ENCODE measurements around the gene DGCR8.

DGCR8 gene

DNA sequence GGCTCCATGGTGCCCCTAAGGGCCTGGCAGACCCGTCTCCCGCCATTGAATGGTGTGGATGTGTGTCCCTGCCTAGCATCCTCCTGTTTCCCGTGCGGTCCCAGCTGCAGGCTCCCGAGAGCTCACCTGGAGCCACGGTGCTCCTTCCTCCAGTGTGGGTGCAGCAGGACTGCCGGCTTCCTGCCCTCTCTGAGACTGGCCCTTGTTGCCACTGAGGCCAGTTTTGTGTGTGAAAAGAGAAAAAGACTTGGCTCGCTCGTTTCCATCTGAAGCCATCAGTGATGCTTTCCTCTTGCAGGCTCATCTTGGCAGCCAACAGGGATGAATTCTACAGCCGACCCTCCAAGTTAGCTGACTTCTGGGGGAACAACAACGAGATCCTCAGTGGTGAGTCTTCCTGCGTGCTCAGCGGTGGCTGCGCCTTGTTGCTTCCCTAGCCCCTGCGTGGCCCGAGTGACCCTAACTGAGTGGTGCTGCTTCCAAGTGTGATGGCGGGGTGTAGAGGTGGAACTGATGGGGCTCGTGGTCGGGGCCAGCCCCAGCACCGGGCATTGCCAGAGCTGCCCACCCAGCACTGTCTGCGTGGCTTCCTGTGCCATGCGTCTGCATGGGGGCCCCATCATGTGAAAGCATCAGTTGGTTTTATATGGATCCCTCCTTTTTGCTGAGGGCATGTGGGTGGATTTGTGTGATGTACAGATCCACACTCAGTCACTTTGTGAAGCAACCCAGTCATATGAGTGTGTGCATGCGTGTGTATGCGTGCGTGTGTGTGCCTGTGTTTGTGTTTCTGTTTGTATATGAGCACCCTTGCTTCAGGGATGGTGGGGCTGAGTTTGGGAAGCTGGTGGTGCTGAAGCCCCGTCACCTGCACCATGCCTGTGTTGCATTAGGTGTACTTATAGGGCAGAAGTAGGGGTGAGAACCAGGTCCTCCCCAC is 36.7 kb upstream of the DGCR8 start:
- in situ Hi-C loops (cut with MboI; ENCODE audit: low sequenced_read_pairs, unreplicated experiment) = no loop called here
- TF ChIP-seq, protein P1, sequence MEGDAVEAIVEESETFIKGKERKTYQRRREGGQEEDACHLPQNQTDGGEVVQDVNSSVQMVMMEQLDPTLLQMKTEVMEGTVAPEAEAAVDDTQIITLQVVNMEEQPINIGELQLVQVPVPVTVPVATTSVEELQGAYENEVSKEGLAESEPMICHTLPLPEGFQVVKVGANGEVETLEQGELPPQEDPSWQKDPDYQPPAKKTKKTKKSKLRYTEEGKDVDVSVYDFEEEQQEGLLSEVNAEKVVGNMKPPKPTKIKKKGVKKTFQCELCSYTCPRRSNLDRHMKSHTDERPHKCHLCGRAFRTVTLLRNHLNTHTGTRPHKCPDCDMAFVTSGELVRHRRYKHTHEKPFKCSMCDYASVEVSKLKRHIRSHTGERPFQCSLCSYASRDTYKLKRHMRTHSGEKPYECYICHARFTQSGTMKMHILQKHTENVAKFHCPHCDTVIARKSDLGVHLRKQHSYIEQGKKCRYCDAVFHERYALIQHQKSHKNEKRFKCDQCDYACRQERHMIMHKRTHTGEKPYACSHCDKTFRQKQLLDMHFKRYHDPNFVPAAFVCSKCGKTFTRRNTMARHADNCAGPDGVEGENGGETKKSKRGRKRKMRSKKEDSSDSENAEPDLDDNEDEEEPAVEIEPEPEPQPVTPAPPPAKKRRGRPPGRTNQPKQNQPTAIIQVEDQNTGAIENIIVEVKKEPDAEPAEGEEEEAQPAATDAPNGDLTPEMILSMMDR (IDR thresholded peaks at IDR 0.05; ENCODE audit: borderline replicate concordance, control extremely low read depth, extremely low read depth, insufficient read depth, missing control alignments) = no peak
- DNase-seq (ENCODE audit: low spot score) = peak; percentile 54

DNA sequence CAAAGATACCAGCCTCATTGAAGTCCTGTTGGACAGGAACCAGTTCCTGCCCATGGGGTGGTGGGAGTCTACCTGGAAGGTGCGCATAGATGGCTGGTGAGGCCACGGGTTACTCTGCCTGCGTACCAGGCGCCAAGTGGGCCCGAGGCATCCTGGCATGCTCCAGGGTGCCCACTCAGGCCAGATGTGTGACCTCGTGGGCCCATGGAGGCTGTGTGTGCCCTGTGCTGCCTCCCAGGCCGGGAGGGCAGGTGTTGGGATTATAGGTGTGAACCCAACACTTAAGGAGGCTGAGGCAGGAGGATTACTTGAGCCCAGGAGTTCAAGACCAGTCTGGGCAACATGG is 36.1 kb upstream of the DGCR8 start:
- TF ChIP-seq, protein P1 (IDR thresholded peaks at IDR 0.05; ENCODE audit: borderline replicate concordance, control extremely low read depth, extremely low read depth, insufficient read depth, missing control alignments) = no peak
- in situ Hi-C loops (cut with MboI; ENCODE audit: low sequenced_read_pairs, unreplicated experiment) = no loop called here
- DNase-seq (ENCODE audit: low spot score) = no peak

DNA sequence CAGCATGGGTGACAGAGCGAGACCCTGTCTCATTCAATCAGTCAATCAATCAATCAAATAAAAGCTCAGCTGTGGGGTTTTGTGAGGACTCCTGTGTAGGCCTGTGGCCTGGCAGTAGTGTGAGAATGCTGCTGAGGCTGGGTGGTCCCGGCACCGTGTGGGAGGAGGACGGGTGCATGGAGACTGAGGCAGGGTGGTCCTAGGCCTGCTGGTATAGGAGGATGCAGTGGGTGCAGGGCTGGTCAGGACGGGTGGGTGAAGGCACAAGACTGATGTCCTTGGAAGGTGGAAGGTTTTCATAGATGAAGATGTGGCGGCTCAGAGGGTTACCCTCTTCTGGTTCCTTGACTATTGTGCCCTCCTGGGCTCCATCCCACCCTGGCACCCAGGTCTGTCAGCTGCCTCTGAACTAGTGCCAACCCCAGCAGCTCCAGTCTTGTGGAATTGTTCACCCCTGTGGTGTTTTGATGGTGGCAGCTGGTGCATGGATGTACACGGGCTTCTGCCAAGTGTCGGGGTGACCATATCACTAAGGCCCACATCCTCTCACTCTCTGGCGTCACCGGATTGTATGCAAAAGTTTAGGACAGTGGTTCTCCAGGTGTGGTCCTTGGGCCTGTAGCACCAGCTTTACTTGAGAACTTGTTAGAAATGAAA is 35.4 kb upstream of the DGCR8 start:
- TF ChIP-seq, protein P1 (IDR thresholded peaks at IDR 0.05; ENCODE audit: borderline replicate concordance, control extremely low read depth, extremely low read depth, insufficient read depth, missing control alignments) = no peak
- in situ Hi-C loops (cut with MboI; ENCODE audit: low sequenced_read_pairs, unreplicated experiment) = no loop called here

DNA sequence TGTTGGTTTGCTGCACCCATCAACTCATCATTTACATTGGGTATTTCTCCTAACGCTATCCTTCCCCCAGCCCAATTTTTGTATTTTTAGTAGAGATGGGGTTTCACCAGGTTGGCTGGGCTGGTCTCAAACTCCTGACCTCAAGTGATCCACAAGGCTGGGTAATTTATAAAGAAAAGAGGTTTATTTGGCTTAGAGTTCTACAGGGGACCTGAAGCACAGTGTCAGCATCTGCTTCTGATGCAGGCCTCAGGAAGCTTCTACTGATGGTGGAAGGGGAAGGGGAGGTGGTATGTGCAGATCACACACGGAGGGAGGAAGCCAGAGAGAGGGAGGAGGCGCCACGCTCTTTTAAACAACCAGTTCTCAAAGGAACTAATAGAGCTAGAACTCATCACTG is 33.3 kb upstream of the DGCR8 start:
- TF ChIP-seq, protein P1 (IDR thresholded peaks at IDR 0.05; ENCODE audit: borderline replicate concordance, control extremely low read depth, extremely low read depth, insufficient read depth, missing control alignments) = no peak
- in situ Hi-C loops (cut with MboI; ENCODE audit: low sequenced_read_pairs, unreplicated experiment) = no loop called here
- DNase-seq (ENCODE audit: low spot score) = no peak

More for the DNA sequence above, 35.4 kb upstream of the DGCR8 start:
- DNase-seq (ENCODE audit: low spot score) = no peak

DNA sequence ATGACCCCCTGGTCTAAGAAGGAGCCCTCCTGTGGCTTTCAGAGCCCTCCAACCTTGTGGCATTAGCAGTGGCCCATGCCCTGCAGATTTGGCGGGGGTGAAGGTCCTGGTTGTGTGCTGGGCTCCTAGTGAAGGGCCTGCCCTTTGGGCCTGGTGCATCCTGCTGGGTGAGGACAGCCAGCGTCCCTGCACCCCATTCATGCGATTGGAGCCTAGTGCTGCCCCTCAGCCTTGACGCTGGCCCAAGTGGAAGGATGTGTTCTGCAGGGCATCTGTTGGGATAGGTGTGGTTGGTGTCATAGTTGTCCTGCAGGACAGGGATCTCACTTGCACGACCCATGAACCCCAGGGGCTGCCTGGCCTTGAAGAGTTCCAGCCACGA is 28.1 kb upstream of the DGCR8 start:
- in situ Hi-C loops (cut with MboI; ENCODE audit: low sequenced_read_pairs, unreplicated experiment) = no loop called here
- TF ChIP-seq, protein P1 (IDR thresholded peaks at IDR 0.05; ENCODE audit: borderline replicate concordance, control extremely low read depth, extremely low read depth, insufficient read depth, missing control alignments) = no peak
- DNase-seq (ENCODE audit: low spot score) = no peak

DNA sequence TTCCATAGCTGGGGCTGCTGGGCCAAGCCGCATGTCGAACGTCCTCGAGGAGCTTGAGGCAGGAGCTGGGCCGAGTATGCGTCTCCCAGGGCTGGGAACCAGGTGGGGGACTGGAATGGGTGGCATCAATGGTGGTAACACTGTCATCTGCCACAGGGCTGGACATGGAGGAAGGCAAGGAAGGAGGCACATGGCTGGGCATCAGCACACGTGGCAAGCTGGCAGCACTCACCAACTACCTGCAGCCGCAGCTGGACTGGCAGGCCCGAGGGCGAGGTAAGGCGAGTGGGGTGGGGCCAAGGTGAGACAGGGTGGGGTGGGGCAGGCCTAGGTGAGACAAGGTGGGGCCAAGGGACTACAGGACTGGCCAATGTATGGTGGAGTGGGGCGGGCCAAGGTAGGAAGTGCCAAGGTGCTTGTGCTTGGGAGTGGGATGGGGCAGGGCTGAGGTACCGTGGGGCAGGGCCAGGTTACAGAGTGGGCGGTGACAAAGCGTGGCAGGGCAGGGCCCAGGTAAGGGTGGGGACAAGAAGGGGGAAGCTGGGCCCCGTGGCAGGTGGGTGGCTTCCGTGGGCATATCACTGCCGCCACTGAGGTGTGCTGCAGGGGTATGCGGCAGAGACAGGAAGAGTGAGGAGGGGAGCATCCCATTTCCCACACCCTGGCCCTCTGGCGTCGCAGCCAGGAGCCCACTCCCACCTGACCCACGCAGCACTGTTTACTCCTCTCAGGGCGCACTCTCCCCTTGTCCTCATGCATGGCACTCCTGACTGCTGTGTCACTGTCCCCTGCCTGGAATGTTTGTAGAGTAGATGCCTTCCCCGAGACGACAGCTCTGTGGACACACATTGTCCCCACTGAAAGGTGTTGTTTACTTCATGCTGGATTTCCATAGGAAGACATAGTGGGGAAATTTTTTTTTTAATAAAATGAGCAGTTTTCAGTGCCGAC is 27.5 kb upstream of the DGCR8 start:
- in situ Hi-C loops (cut with MboI; ENCODE audit: low sequenced_read_pairs, unreplicated experiment) = no loop called here
- no peak for DNase-seq (ENCODE audit: low spot score)
- TF ChIP-seq, protein P1 (IDR thresholded peaks at IDR 0.05; ENCODE audit: borderline replicate concordance, control extremely low read depth, extremely low read depth, insufficient read depth, missing control alignments) = no peak
